Memory B cell (primary cell): Measurements from ENCODE around the gene OPALIN.
A peak's percentile ranks its signal among the peaks of the same experiment; 100 is the strongest.
"Not testable (repeated sequence)": the region's sequence is repeated elsewhere in the genome, so short reads cannot be mapped to it uniquely, and the experiment has no call there.

Source experiments
- ATAC-seq: fragments of 150-1000 bp; cut with Tn5 transposase; 2 replicates; pipeline ENCODE4 v1.10.0; 2021; ENCODE audit warnings: low read depth, mild to moderate bottlenecking, moderate library complexity
- DNase-seq, 2 donors: peaks; one replicate each; pipeline ENCODE4 v3.0.0; 2022; ENCODE audit warnings: low spot score in 2 of 2
- H3K27ac Mint-ChIP-seq: one replicate; pipeline ENCODE4 v1.8.0; 2022; ENCODE audit warnings: mild to moderate bottlenecking, moderate library complexity, mixed read lengths
- H3K27me3 Mint-ChIP-seq: one replicate; pipeline ENCODE4 v1.8.0; 2022; ENCODE audit warnings: mixed read lengths
- H3K36me3 Mint-ChIP-seq: one replicate; pipeline ENCODE4 v1.8.0; 2022; ENCODE audit warnings: mild to moderate bottlenecking, mixed read lengths
- H3K4me1 Mint-ChIP-seq: one replicate; pipeline ENCODE4 v1.8.0; 2022; ENCODE audit warnings: mixed read lengths
- H3K4me3 Mint-ChIP-seq: one replicate; pipeline ENCODE4 v1.8.0; 2022; ENCODE audit warnings: mild to moderate bottlenecking, moderate library complexity, mixed read lengths
- H3K9me3 Mint-ChIP-seq: one replicate; pipeline ENCODE4 v1.8.0; 2022; ENCODE audit warnings: mixed read lengths

Gene OPALIN

DNA sequence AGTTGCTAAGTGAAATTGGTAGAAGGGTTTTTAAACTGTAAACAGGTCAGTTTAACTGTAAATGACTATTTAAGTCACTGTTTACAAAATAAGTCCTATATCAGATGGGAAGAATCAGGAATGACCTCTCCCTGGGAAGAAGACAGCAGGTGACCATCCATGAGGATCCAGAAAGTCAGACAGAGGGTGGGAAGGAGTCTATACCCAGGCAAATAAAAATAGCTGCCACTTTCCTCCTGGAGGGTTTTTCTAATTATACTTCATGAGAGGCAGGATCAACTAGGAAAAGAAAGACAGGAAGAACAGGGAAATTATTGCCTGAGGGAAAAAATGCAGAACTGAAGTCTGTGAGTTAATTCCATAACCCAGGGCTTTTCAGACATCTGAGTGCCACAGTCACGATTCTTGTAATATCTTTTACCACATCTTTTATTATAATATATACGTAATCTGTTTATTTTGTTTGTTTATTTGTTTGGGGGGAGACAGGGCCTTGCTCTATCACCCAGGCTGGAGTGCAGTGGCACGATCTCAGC lies 47.6 kb downstream of the OPALIN start:
- DNase-seq = no peak
- Mint-ChIP-seq H3K4me1 (peaks cover 9% of the 10 kb centered on the region), H3K9me3 (no peaks in the 10 kb centered on the region), H3K27ac (no peak overlapping the region), H3K27me3 (peaks cover 11% of the 10 kb centered on the region), H3K4me3 (no peak overlapping the region), H3K36me3 (no peaks in the 10 kb centered on the region)
- ATAC-seq = no peak

DNA sequence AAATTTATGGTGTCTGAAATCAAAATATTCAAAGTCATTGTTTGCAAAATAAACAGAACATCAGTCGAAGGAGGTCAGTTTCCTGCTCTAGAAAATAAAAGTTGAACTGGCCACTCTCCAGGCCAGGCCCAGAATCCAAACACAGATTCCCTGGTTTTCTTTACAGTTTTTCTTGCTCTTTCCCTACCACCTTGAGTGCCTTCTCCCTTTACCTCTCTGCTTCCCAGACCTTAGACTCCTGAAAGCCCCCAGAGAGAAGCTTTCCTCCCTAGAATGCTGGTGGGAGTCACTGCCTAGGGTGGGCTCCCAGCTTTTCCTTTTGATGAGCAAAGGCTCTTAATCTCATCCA lies 48.5 kb downstream of the OPALIN start:
- H3K4me1 Mint-ChIP-seq = peaks cover 10% of the 10 kb centered on the region
- no peaks in the 10 kb centered on the region for H3K9me3 Mint-ChIP-seq
- DNase-seq (no peak), ATAC-seq (no peak)
- H3K27me3 Mint-ChIP-seq = peaks cover 5% of the 10 kb centered on the region
- no peak overlapping the region for H3K4me3 Mint-ChIP-seq
- H3K27ac Mint-ChIP-seq = no peak overlapping the region
- no peaks in the 10 kb centered on the region for H3K36me3 Mint-ChIP-seq

DNA sequence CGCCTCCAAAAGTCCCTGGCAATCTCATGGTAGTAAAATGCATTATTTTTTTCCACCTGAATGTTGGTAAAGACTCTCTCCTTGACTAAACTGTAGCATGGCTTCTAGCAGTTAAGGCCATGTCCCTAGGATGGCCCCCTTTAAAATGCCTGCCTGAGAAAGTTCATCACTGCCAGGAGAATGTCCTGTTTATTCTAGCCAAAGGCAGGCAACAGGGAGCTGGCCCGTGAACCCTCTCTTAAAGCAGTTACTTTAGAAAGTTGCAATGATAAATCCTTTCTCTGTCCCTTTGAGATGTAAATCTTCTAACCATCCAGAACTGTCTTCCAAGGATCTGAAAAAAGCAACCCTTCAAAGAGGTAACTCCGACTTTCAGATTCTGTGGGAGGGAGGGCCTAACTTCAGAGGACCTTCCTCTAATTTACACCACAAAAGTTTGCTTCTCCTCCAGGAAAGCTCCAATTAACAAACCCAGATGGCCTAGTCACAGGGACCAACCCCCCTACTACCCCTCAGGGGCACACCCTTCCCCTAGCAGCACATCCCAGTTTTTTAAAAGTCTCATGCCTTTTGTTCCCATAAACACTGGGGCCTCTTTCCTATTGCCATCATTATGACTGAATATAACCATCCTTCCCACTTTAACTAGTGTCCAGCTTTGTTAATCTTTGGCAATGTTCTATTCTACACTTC lies 49.0 kb downstream of the OPALIN start:
- ATAC-seq = no peak
- no peaks in the 10 kb centered on the region for H3K9me3 Mint-ChIP-seq

DNA sequence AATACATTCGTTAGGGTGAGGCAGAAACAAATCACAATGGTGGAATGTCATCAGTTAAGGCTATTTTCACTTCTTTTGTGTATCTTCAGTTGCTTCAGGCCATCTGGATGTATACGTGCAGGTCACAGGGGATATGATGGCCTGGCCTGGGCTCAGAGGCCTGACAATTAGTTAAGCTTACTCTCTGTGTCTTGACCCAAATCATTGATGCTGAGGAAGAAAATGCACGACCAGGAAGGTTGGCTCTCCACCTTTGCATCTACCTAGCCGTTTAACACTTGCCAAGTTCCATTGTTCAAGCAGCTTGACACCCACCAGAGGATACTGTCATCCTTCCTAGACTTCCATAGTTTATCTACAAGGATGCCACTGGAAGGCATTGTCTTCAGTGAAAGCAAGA lies 49.9 kb downstream of the OPALIN start:
- H3K4me1 Mint-ChIP-seq = peaks cover 10% of the 10 kb centered on the region
- H3K27ac Mint-ChIP-seq, DNase-seq, ATAC-seq, H3K36me3 Mint-ChIP-seq, H3K4me3 Mint-ChIP-seq, H3K9me3 Mint-ChIP-seq, H3K27me3 Mint-ChIP-seq: not testable (repeated sequence)

More for the DNA sequence above, 49.0 kb downstream of the OPALIN start:
- H3K4me1 Mint-ChIP-seq = peaks cover 10% of the 10 kb centered on the region
- no peak overlapping the region for H3K4me3 Mint-ChIP-seq
- H3K27ac Mint-ChIP-seq = no peak overlapping the region
- H3K36me3 Mint-ChIP-seq = no peaks in the 10 kb centered on the region
- peaks cover 4% of the 10 kb centered on the region for H3K27me3 Mint-ChIP-seq
- DNase-seq = no peak

DNA sequence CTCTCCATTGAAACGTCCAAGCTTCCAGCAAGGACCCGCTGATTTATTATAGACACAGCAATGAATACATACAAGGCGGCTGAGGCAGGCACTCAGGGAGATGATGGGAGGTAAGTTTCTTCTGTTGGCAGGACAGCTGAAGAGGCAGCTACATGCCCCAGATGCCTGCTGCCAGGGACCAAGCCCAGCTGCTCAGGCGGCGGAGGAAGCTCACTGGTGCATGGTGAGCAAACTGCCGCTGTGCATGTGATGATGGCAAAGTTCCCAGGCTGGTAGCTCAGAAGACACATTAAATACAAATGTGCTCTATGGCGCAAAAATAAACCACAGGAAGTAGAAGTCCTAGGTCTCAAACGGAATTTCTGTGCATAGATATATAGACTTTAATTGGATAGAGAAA lies 52.3 kb downstream of the OPALIN start:
- ATAC-seq = peak; percentile 98
- Mint-ChIP-seq H3K4me3 (no peak overlapping the region), H3K27me3 (peaks cover 3% of the 10 kb centered on the region), H3K27ac (no peak overlapping the region), H3K36me3 (no peaks in the 10 kb centered on the region), H3K4me1 (peaks cover 10% of the 10 kb centered on the region), H3K9me3 (no peaks in the 10 kb centered on the region)
- peak; percentile 31 to 32 for DNase-seq

DNA sequence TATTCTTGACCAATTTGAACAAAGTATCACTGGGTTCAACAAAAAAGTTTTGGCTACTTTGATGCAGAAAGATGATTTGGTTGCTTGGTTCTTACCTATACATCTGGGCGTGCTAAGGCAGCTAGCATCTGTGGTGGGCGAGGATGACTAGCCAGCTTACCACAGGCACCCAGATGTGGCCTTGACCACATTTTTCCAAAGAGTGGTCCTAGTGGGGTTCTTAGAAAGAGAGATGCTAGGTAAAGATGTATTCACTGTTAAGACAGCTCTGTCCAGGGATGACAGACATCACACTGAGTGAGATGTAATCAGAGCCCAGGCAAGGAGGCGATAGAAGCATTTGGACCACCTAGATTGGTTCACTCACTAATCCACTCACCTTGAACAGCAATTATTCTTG lies 53.8 kb downstream of the OPALIN start:
- Mint-ChIP-seq H3K36me3 (no peaks in the 10 kb centered on the region), H3K9me3 (no peaks in the 10 kb centered on the region), H3K27ac (no peak overlapping the region), H3K4me3 (no peak overlapping the region), H3K27me3 (peaks cover 9% of the 10 kb centered on the region), H3K4me1 (peaks cover 14% of the 10 kb centered on the region)
- DNase-seq = no peak
- ATAC-seq = no peak

DNA sequence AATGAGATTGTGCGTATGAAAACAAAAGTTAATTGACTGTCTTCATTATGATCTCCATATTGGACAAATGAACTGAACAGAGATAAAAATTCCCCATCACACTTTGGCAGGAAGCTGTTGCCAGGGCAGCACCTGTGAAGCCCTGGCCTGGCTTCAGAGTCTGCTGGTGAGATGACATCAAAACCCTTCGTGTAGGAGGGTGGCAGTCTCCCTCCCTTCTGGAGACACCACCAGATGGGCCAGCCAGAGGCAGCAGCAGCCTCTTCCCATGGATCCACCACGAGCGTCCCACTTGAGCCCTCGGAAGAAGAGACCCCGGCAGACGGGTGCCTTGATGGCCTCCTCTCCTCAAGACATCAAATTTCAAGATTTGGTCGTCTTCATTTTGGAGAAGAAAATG lies 54.6 kb downstream of the OPALIN start, which contains the start of gene DNTT:
DNTT (plus strand) TSS at position 205 of the 400 bp plus-strand sequence; CDS start at position 269, 64 bp downstream.
- H3K4me1 Mint-ChIP-seq = peaks cover 18% of the 10 kb centered on the region
- no peak within 1 kb of the TSS for H3K4me3 Mint-ChIP-seq
- no peak within 1 kb of the TSS for H3K27ac Mint-ChIP-seq
- ATAC-seq = no peak
- H3K9me3 Mint-ChIP-seq = no peaks in the 10 kb centered on the region
- H3K27me3 Mint-ChIP-seq = peaks cover 11% of the 10 kb centered on the region
- DNase-seq = no peak
- no peaks in the 10 kb centered on the region for H3K36me3 Mint-ChIP-seq

DNA sequence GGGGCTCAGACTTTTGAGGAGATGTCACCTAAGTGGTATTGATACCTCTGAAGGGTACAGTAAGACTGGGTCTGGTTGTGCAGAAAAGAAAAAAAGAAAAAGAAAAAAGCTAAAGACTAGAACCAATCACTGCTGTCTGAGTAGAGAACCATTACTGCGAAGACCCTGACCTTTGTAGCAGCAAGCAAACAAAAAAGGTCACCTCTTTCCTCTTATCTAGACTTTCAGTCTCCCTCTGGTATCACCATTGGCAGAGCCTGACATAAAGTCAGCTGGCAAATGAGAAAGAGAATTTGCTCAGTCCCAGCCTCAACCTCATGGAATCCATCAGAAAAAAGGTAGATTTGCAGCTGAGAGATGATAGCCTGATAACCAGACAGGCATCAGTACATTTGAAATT lies 57.2 kb downstream of the OPALIN start:
- H3K36me3 Mint-ChIP-seq = no peaks in the 10 kb centered on the region
- no peak overlapping the region for H3K27ac Mint-ChIP-seq
- DNase-seq (no peak), ATAC-seq (no peak)
- peaks cover 11% of the 10 kb centered on the region for H3K27me3 Mint-ChIP-seq
- H3K4me1 Mint-ChIP-seq = peaks cover 13% of the 10 kb centered on the region
- no peaks in the 10 kb centered on the region for H3K9me3 Mint-ChIP-seq
- no peak overlapping the region for H3K4me3 Mint-ChIP-seq

DNA sequence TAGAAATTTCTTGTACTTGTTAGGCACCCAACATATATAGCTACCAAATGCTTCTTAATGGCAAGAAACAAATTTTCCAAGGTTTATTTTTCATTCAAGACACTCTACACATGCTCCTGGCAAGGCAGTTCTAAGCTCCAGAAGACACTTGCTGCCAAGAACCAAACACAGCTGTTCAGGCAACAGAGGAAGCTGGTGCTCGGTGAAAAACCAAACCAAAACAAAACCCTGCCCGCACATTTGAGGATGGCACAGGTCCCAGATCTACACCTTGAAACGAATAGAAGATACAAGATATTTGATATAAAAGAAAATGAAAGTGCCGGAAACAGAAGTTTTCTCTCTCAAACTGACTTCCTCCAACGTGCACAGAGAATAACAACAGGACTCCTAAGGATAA lies 59.4 kb downstream of the OPALIN start:
- Mint-ChIP-seq H3K27me3 (peaks cover 11% of the 10 kb centered on the region), H3K27ac (no peak overlapping the region), H3K36me3 (no peaks in the 10 kb centered on the region), H3K4me3 (peak overlapping the region; percentile 63), H3K4me1 (peaks cover 10% of the 10 kb centered on the region), H3K9me3 (no peaks in the 10 kb centered on the region)
- DNase-seq (no peak), ATAC-seq (peak; percentile 34)

DNA sequence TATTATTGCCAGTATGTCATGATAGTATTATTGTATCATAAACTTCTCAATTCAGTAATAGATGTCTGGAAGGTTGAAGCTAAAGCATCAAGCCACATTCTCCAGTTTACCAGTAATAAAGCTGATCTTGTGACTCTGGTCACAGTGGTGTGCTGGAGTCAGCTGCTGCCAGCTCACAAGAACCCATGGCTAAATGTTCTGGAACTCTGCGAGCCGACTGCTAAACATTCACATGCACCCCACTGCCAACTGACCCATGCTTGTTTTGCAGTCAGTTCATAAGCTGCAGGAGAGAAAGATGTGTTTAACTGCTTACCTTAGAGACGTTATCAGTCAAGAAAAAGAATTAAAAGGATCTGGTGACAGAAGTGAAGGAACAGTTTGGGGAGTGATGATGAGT lies 60.4 kb downstream of the OPALIN start:
- H3K27ac Mint-ChIP-seq = no peak overlapping the region
- no peak for DNase-seq
- no peak overlapping the region for H3K4me3 Mint-ChIP-seq
- no peaks in the 10 kb centered on the region for H3K9me3 Mint-ChIP-seq
- H3K27me3 Mint-ChIP-seq = peaks cover 7% of the 10 kb centered on the region
- ATAC-seq = no peak
- H3K36me3 Mint-ChIP-seq = no peaks in the 10 kb centered on the region
- H3K4me1 Mint-ChIP-seq = peaks cover 13% of the 10 kb centered on the region

DNA sequence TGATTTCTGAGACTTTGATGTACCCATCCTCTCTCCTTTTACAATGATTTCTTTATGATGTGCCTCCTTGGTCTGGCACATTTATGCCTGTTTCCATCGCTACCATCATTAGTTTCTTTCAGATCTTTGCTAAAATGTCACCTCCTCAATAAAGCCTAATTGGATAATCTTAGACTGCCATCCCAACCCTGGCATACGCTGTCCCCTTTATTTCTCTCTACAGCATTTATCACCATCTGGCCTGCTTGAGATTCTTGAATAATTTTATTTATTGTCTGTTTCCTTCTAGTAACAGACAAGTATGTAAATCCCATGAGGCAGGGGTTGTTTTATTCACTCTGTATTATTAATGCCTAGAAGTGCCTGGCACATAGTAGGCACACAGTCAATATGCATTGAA lies 61.3 kb downstream of the OPALIN start:
- no peaks in the 10 kb centered on the region for H3K36me3 Mint-ChIP-seq
- peaks cover 7% of the 10 kb centered on the region for H3K27me3 Mint-ChIP-seq
- H3K9me3 Mint-ChIP-seq = no peaks in the 10 kb centered on the region
- DNase-seq = no peak
- H3K4me1 Mint-ChIP-seq = peaks cover 14% of the 10 kb centered on the region
- no peak for ATAC-seq
- no peak overlapping the region for H3K27ac Mint-ChIP-seq
- no peak overlapping the region for H3K4me3 Mint-ChIP-seq

DNA sequence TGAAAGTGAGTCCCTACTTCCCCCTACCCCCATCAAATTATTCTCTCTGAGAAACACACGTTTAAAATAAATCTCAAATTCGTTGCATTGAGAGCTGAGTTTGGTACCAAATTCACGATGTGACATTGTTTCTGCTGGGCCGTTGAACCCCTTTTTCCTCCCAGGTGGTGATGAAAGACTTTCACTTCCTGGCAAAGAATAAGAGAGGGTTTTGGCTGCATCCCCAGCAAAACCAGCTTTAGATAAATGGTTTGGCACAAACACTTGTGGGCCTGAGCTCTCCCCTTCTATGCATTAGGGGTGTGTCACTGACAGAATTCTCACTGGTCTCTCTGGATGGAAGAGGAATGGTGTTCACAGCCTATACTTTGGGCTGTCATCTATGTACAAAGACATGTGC lies 63.3 kb downstream of the OPALIN start:
- ATAC-seq = no peak
- H3K27ac Mint-ChIP-seq = no peak overlapping the region
- no peak overlapping the region for H3K4me3 Mint-ChIP-seq
- peaks cover 24% of the 10 kb centered on the region for H3K4me1 Mint-ChIP-seq
- peaks cover 2% of the 10 kb centered on the region for H3K27me3 Mint-ChIP-seq
- H3K9me3 Mint-ChIP-seq = no peaks in the 10 kb centered on the region
- H3K36me3 Mint-ChIP-seq = no peaks in the 10 kb centered on the region
- no peak for DNase-seq
